CD4-positive, alpha-beta T cell treated with Interleukin-17A for 4 hours (primary cell): Measurements from ENCODE around the gene CD99.
A peak's percentile ranks its signal among the peaks of the same experiment; 100 is the strongest.
"Not testable (repeated sequence)": the region's sequence is repeated elsewhere in the genome, so short reads cannot be mapped to it uniquely, and the experiment has no call there.

Source experiments
- DNase-seq: peaks from one replicate; pipeline ENCODE4 v3.0.0-alpha.2; 2020; ENCODE audit warnings: mixed read lengths

The CD99 gene

DNA sequence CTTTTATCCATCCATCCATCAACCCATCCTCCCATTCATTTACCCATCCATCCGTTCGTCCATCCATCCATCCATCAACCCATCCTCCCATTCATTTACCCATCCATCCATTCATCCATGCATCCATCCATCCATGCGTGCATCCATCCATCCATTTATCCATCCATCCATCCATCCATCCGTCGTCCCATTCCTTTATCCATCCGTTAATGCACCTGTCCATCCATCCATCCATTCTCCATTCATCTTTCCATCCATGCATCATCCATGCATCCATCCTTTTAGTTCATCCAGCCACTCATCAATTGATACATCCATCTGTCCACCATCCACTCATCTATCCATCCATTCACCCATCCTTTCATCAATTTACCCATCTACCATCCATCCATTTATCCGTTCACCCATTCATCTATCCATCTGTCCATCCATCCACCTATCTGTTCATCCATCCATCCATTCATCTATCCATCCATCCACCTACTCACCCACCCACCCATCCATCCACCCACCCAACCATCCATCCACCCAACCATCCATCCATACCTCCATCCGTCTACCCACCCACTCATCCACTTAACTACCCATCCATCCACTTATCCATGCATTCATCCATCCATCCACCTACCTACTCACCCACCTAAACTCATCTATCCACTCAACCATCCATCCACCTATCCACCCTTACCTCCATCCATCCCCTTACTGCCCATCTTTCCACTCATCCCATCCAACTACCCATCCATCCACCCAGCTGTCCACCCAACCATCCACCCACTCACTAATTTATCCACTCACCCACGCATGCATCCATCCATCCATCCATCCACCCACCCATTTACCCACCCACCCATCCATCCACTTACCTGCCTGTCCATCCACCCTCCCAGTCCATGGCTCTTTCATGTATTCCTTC, 9.6 kb downstream of the CD99 start:
- no peak for DNase-seq

DNA sequence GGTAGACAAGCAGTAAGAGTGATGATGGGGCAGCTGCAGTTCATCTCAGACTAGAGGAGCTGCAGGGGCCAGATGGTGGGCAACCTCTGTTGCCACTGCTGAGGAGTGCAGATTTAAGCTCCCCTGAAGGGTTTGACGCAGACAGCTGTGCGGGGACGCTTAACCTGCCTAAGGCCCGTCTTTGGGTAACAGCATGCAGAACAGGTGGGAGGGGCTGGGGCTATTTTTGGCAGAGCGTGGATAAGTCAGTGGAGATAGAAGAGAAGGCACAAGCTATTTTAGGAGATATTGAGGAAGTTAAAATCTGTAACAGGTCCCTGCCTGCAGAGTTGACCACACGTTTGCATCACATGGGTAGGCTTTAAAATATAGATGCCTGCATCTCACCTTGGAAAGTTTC, 10.5 kb downstream of the CD99 start:
- no peak for DNase-seq

DNA sequence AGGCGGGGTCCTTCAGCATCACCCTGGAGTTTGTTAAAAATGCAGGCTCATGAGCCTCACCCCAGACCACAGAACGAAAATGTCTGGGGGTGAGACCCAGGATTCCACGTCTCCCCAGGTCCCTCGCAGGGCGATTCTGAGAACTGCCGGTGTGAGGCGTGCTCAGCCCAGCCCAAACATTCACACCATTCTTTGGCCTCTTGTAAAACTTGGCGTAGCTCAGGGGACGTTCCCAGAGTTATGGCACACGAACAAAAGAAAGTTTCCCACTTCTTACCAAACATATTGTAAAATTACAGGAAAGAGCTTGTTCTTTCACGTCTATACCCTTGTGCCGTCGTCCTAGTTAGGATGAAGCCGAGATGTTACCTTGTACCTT, 12.9 kb downstream of the CD99 start:
- no peak for DNase-seq

DNA sequence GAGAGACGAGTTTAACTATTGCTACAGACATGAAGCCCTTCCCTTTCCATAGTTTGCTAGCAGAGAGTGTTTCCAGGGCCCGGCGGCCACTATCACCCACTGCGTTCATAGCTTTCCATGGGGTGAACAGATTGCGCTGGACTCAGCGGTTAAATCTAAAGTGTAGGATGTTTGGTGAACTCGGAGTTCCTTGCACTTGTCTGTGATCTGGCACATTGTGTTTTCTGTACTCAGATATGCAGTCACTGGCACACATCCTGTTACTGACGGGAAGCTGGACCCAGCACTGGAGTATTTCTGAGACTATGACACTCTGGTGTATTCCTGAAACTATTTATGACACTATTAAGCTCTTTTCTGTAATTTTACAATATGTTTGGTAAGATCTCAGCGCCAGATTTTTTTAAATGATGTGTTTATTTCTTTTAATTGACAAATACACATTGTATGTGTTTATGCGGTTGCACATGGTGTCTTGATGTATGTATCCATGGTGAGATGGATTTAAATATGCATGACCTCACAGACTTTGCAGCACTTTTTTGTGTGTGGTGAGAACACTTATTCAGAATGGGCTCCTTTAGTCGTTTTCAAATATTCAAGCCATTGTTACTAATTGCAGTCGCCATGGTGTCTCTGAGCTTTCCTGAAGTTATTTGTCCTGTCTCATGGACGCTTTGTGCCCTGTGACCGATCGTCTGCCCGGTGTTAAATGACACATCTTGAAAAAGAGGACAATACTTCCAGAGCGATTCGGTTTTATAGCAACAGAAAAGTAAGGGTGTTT, 14.1 kb downstream of the CD99 start:
- DNase-seq: no peak

DNA sequence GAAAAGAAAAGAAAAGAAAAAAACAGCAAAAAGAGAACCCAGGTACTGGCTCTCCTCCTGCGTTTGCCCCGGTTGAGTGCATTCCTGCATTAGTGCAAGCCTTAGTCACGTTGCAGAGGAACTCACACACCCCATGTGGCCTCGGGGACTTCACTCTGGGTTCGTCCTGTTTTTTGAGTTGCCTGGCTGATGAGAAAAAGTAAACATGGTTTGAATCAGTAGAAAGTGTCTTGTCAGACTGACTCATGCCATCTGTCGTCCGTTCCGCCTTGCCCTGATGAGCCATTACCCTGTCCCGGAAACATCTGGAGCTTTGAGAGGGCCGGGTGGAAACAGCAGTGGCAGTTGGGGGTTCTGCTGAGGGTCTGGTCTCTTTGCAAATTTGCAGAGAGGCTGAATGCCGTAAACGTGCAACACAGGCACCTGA, 16.3 kb downstream of the CD99 start:
- DNase-seq: peak; percentile 64

DNA sequence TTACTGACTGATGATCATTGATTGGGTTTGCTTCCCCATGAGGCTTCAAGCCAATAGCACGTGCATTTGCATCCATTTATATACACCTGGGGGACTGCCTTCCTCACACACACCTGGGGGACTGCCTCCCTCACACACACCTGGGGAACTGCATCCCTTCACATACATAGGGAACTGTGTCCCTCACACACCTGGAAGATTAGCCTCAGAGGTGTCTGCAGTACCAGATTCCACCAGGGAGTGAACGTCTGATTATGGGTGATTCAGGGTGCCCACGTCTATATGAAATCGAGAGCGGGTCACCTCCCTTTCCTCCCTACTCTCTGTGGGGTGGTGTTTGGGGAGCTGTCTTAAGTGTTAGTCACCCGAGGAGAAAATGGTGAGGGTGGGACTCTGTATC, 16.9 kb downstream of the CD99 start:
- no peak for DNase-seq

DNA sequence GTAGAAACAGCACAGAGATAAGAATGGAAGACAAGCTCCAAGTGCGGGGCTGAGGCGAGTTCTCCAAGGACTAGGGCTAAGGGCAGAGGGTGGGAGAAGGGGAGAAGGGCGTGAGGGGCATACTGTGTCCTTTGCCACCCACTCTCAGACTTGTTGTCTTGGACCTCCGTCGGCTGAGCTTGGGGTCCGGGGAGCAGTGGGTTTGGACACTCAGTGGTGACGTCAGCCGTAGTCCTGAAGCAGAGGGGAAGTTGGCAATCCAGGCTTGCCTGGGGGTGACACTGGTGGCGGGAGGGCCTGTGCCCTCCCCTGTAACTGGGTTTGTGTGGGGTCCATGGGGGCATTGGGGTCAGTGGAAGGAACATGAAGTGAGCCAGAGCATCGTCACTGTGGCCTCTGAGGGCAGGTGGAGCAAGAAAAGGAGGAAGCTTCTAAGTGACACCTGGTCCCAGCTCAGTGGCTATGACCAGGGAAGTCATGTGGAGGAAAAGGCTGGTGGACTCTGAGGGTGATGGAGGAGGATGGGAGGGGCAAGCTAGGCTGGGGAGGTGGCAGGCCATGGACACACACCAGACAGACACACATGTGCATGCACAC, 17.6 kb downstream of the CD99 start:
- DNase-seq: no peak

DNA sequence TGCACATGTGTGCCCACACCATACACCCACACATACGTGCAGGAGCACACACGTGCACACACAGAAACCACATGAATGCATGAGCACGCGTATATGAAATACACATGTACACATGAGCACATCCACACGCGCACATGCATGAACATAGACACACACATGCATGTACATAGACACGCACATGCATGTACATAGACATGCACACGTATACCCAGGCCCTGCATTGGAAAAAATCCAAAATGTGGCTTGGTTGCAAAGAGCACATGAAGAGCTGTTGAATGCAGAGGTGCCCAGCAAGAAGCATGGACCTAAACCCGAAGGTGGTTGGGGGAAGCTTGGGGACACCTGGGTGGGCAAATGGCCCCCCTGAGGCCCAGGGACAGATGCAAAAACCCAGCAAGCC, 18.5 kb downstream of the CD99 start:
- DNase-seq: no peak

DNA sequence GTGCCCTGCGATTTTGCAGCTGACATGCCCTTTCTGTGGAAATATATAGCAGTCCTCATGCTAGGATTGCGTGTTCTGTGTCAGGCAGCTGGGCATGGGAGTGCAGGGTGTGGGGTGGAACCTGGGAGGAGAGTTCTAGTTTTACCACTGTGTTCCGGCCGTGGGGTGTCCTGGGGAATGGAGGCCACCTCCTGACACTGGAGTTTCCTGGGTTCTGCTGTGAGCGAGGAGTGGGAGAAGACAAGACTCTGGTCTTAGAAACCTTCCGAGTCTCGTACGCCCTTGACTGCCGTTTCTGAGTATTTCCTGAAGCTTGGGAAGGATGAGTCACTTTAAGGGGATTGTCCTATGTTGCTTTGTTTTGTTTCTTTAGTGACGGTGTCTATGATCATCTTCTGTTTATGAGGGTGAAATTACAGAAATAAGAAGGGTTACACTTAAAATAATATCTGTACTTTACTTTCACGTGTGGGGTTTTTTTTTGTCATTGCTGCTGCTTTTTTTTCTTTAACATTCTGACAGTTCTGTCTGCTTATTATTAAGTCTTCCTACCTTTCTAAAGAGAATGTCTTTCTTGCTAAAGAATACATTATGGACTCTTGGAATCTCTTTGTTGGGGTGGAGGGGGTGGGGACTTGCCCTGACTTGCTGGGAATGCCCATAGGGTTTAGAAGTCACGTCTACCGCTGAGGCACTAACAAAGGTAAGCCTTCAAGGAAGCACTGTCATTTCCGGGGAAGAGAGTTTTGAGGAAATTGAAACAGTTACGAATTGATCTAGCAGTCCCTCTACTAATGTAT, 19.1 kb downstream of the CD99 start:
- peak; percentile 28 for DNase-seq

DNA sequence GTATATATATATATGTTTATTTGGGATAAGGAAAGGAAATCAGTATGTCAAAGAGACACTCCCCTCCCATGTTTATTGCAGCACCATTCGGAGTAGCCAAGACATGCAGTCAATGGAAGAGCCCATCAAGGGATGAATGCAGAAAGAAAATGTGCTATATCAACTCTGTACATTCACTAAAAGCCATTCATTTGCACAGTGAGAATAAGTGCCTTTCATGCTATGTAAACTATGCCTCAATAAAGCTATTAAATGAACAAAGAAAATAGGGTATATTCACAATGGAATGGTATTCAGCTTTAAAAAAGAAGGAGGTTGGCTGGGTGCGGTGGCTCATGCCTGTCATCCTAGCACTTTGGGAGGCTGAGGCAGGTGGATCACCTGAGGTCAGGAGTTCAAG, 20.3 kb downstream of the CD99 start:
- no peak for DNase-seq

DNA sequence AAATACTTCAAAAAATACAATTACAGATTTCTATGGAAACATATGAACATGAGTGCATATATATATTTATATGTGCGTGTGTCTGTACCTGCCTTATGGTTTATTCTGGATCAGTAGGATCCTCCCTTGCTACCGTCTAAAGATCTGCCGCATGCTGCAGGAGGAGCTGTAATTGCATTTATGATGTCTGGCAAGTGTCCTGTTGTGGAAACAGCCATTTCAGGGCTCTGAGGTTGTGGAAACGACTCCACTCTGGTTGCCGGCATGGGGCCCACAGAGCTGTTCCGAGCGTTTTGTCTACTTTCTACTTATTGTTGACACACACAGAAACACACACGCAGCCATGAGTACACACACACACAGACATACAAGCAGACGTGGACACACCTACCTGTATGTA, 21.3 kb downstream of the CD99 start:
- DNase-seq: no peak

DNA sequence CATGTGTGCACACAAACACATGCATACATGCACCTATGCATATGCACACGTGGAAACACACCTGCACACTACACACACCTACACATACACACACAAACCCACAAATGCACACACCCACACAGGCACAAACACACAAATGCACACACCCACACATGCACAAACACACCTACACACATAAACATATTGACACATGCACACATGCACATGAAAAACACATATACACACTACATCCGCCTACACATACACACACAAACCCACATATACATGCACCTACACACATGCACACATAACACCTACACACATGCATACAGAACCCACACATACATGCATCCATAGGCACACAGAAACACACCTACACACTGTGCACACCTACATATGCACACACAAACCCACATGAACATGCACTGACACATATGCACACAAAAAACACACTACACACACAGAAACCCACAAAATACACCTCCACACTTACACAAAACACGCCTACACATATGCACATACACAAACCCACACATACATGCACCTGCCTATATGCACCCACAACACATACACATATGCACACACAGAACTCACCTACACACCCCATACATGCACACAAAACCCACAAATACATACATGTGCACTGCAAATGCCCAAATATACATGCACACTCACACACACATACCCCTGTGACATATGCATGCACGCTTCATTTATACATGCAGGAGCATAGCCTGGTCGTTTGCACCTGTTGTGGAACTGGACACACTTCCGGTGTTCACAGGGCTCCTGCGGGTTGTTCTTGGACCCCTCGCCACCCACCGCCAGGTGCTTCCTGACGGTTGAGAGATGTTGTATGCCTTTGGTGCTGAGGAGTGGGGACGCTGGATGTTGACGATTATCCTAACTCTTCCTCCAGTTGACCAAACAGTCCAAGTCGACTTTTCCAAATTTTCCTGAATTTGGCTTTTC, 22.1 kb downstream of the CD99 start:
- no peak for DNase-seq

DNA sequence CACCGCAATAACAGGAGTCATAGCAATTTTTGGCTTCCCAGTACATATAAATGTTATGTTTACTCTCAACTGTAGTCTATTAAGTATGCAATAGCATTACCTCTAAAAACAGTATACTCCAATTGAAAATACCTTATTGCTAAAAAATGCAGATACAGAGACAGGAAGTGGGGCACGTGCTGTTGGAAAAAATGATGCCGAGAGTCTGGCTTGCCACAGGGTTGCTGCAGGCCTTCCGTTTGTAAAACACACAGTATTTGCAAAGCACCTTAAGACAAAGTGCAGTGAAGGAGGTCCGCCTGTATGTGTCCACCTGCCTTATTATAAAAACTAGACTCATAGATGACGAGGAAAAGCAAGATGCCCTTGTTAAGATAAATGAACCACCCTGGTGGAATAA, 23.5 kb downstream of the CD99 start:
- DNase-seq: no peak

DNA sequence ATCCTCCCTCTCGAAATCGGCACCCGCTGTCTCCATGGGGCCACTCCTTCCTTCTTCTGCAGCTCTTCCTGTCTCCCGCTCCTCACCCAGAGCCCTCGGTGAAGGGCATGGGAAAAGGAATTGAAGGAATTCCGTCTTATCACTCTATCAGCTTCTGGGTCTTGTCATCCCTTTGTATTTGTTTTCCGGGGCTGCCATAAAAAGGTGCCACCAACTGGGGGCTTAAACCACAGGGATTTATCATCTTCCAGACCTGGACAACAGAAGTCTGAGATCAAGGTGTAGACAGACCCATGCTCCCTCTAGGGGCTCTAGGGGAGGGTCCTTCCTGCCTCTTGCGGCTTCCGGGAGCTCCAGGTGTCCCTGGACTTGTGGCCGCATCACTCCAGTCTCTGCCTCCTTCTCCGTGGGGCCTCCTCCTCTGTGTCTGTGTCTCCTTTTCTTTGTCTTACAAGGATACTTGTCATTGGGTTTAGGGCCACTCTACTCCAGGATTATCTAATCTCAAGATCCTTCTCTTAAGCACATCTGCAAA, 24.0 kb downstream of the CD99 start:
- DNase-seq: no peak

DNA sequence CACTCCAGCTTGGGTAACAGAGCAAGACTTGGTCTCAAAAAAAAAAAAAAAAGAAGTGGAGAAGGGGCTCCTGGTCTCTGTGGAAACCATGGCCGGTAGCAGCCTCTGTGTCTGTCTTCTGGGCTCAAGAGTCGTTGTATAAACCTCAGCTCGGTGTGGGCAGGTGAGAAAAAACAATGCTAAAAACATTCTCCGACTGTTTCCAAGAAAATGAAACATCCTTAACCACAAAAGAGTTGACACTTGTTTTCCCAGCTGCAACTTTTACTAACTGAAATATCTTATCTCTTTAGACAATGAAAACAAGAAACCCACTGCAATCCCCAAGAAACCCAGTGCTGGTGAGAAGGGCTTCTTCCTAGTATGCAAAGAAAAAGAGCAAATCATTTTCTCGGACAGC, 26.2 kb downstream of the CD99 start:
- no peak for DNase-seq

DNA sequence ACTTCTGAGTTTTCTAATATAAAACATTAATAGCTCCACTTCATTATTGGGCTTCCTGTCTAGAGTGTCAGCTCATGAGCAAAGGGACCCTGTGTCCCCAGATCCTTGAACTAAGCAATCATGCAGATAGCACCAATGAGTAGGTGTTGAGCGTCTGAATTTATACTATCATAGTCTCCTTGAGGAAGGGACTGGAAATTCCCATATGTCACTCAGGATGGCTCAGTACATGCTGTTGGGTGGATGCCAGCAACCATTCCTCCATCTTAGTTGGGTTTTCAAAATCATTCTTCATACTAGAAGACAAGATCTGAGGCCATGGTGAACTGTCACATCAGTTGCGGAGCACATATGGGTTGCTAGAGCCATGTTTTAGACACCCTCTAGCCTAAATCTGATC, 27.7 kb downstream of the CD99 start:
- no peak for DNase-seq

DNA sequence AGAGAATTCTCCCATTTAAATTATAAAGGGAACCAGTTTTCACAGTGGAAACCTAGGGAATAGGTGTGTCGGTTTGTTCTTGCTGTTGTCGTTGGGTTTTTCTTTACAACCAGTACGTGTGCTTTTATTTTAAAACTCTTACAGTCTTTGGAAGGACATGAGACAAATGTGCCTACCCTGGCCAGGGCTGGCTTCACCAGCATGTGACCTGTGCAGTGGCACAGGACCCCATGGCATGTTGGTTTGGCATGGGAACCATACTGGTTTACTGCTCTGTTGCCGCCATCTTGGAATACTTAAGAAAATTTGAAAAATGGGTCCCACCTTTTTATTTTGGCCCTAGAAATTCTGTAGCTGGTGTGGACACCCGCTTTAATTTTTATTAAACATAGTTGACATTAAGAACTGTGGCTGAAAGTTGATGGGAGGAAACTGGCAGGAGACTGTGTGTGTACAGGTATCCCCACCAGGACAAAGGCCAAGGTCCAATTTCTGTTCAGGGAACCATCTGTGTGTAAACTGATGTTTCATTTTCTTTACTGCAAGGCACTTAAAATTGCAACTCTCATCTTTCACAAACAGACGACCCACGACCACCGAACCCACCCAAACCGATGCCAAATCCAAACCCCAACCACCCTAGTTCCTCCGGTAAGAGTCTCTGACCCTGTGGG, 28.8 kb downstream of the CD99 start:
- no peak for DNase-seq

DNA sequence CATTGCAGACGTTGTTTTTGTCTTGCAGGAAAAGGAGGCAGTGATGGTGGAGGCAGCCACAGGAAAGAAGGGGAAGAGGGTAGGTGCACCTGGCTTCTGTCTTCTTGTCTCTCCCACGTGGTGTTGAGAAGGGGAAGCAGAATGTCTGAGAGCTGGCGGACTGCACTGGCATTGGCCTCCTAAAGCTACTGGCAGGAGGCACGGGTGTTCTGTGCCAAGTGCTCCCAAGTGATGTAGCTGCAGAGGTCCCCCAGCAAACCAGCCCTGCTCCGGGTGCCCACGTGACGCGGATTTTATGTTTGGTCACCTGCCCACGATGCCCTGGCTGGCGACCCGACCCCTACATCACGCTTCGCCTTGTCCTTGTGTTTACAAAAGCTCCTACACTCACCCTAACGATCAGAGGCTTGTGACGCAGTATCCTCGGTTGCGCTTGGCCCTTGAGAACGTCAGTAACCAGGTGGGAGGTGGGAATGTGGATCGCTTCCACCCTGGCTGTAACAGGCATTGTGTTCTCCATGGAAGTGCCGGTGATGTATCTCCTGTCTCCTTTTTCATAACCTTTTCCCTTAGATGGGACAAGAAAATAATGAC, 32.3 kb downstream of the CD99 start:
- no peak for DNase-seq

DNA sequence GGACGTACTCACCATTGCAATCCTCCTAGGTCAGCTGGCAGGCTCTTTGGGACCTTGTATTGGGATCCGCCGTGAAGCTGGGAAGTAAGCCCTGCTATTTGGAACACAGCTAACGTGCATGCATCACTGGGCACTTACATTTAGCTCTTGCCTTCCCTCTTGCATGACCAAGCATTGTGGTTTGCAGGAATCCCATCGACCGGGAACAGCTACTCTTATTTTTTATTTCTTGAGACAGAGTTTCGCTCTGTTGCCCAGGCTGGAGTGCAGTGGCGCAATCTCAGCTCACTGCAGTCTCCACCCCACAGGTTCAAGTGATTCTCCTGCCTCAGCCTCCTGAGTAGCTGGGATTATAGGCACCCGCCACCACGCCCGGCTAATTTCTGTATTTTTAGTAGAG, 36.2 kb downstream of the CD99 start:
- not testable (repeated sequence) for DNase-seq

DNA sequence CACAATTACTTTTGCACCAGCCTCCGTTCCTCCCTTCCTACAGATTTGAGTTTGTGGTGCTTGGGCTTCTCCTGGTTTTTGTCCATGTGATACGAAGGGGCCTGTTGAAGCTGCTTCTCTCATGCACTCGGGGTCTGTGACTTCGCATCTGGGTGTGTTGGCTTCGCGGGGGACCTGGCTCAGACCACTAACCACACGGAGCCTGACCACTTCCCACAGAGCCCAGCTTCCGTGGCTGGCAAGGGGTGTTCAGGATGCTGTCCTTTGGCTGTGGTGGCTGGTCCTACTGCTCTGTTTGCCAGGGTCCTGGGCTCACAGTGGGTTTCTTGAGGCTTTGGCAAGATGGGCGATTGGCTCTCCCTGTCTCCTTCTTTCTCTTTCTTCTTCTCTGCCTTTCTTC, 41.0 kb downstream of the CD99 start:
- DNase-seq: no peak
